SK-N-SH (cell line): ENCODE measurements around the gene LYL1. TPM values are rescaled to one million over a fixed set of nuclear protein-coding genes. Genes with fewer than 3 reads are reported as not detected.

Experiments
- CTCF ChIA-PET: fragments of 300-600, 350-600 bp; formaldehyde crosslinking; extraction: SDS; loops from one replicate; lab custom pipeline; 2021; lab: Yijun Ruan, JAX
- POLR2A ChIA-PET: fragments of 350-600 bp; sonication (Branson Sonifier 250); formaldehyde crosslinking; extraction: SDS; loops from one replicate; lab custom pipeline; 2020; ENCODE audit warnings: antibody characterized with exemption, inconsistent platforms; lab: Yijun Ruan, JAX
- DNase-seq: peaks from one replicate; pipeline ENCODE4 v3.0.0; 2012
- H2AFZ ChIP-seq: fragments of 200-600 bp; sonication (generic); 2 replicates; pipeline ENCODE4 v1.8.1; 2016; ENCODE audit warnings: antibody characterized with exemption, mild to moderate bottlenecking, low read depth
- H3F3A ChIP-seq: fragments of 200-600 bp; sonication (generic); replicated peaks from 2 replicates; pipeline ENCODE3; 2016; ENCODE audit warnings: antibody characterized with exemption, mild to moderate bottlenecking; ENCODE audit not compliant: insufficient read depth
- H3K27ac ChIP-seq, 2 experiments: fragments of 200-500 bp in 1 of 2; fragments of 200-600 bp in 1 of 2; sonication (Bioruptor generic) in 1 of 2; sonication (generic), shearing (Covaris generic) in 1 of 2; 2 replicates each; pipeline versions ENCODE4 v1.5.1 to v1.6.1; 2014 to 2016; ENCODE audit warnings: low read depth in 2 of 2, inconsistent platforms in 1 of 2, low read length in 1 of 2, mild to moderate bottlenecking in 1 of 2, mixed read lengths in 1 of 2
- H3K27me3 ChIP-seq: fragments of 200-600 bp; sonication (generic), shearing (Covaris generic); 2 replicates; pipeline ENCODE4 v1.6.1; 2016; ENCODE audit warnings: mixed run types; ENCODE audit not compliant: insufficient read depth
- H3K36me3 ChIP-seq, 2 experiments: fragments of 200-500 bp in 1 of 2; fragments of 200-600 bp in 1 of 2; sonication (Bioruptor generic) in 1 of 2; sonication (generic) in 1 of 2; replicated peaks in 1 of 2; 2 replicates each; pipeline versions ENCODE3 to v1.5.1; 2014 to 2016; ENCODE audit warnings: low read length in 1 of 2, mild to moderate bottlenecking in 1 of 2; ENCODE audit not compliant: insufficient read depth in 2 of 2, control insufficient read depth in 1 of 2
- H3K4me1 ChIP-seq, 2 experiments: fragments of 200-500 bp in 1 of 2; fragments of 200-600 bp in 1 of 2; sonication (Bioruptor generic) in 1 of 2; sonication (generic), shearing (Covaris generic) in 1 of 2; 2 replicates each; pipeline versions ENCODE4 v1.5.1 to v1.6.1; 2014 to 2016; ENCODE audit warnings: low read depth in 1 of 2, low read length in 1 of 2, mixed run types in 1 of 2; ENCODE audit not compliant: insufficient read depth in 2 of 2, control insufficient read depth in 1 of 2
- H3K4me2 ChIP-seq: fragments of 200-600 bp; sonication (generic), shearing (Covaris generic); 2 replicates; pipeline ENCODE4 v1.6.1; 2017; ENCODE audit warnings: mixed run types
- H3K4me3 ChIP-seq, 2 experiments: fragments of 200-500 bp in 1 of 2; fragments of 200-600 bp in 1 of 2; sonication (Bioruptor generic) in 1 of 2; sonication (generic), shearing (Covaris generic) in 1 of 2; 2 replicates each; pipeline versions ENCODE4 v1.5.1 to v1.8.1; 2014 to 2016; ENCODE audit warnings: low read depth in 2 of 2, inconsistent platforms in 1 of 2, low read length in 1 of 2, mild to moderate bottlenecking in 1 of 2, mixed read lengths in 1 of 2, moderate library complexity in 1 of 2
- H3K79me2 ChIP-seq: fragments of 200-600 bp; sonication (generic); 2 replicates; pipeline ENCODE4 v1.8.1; 2017; ENCODE audit warnings: mild to moderate bottlenecking; ENCODE audit not compliant: insufficient read depth
- H3K9ac ChIP-seq: fragments of 200-600 bp; sonication (generic); 2 replicates; pipeline ENCODE4 v1.6.1; 2017; ENCODE audit warnings: mixed run types
- H3K9me2 ChIP-seq: fragments of 200-600 bp; sonication (generic); 2 replicates; pipeline ENCODE4 v1.6.1; 2017; ENCODE audit warnings: mixed run types
- H3K9me3 ChIP-seq: fragments of 200-600 bp; sonication (generic); 2 replicates; pipeline ENCODE4 v1.6.1; 2017; ENCODE audit warnings: mixed run types, mild to moderate bottlenecking, moderate library complexity
- H4K20me1 ChIP-seq: fragments of 200-600 bp; sonication (generic); 2 replicates; pipeline ENCODE4 v1.6.1; 2017; ENCODE audit warnings: mild to moderate bottlenecking, mixed run types; ENCODE audit not compliant: insufficient read depth
- CHD2 ChIP-seq: fragments of 150-350 bp; IDR thresholded peaks from 2 replicates; pipeline ENCODE4 v1.6.1; 2018; ENCODE audit warnings: low read length; ENCODE audit not compliant: partially characterized antibody
- ELF1 ChIP-seq: IDR thresholded peaks from 2 replicates; pipeline ENCODE4 v1.4.0; 2012
- EZH2phosphoT487 ChIP-seq: fragments of 200-600 bp; sonication (generic); IDR thresholded peaks from 2 replicates; pipeline ENCODE4 v1.6.1; 2017; ENCODE audit warnings: low read depth, mixed run types, mild to moderate bottlenecking, antibody characterized with exemption, moderate library complexity, borderline replicate concordance
- GABPA ChIP-seq: IDR thresholded peaks from 2 replicates; pipeline ENCODE4 v1.4.0; 2012; ENCODE audit warnings: low read depth, mild to moderate bottlenecking
- GATA2 ChIP-seq: sonication (generic); formaldehyde crosslinking; IDR thresholded peaks from 2 replicates; pipeline ENCODE4 v1.5.0; 2020; ENCODE audit warnings: mild to moderate bottlenecking, missing genetic modification reagents
- MAX ChIP-seq: IDR thresholded peaks from 2 replicates; pipeline ENCODE4 v1.4.0; 2012; ENCODE audit warnings: low read depth
- NRF1 ChIP-seq: IDR thresholded peaks from 2 replicates; pipeline ENCODE4 v1.6.1; 2012; ENCODE audit warnings: low read depth, mild to moderate bottlenecking, low read length
- RAD21 ChIP-seq: IDR thresholded peaks from 2 replicates; pipeline ENCODE4 v1.6.1; 2012; ENCODE audit warnings: mild to moderate bottlenecking, low read length
- REST ChIP-seq: IDR thresholded peaks from 2 replicates; pipeline ENCODE4 v1.6.1; 2012; ENCODE audit warnings: mild to moderate bottlenecking, low read depth, low read length, moderate library complexity
- RFX5 ChIP-seq: IDR thresholded peaks from 2 replicates; pipeline ENCODE4 v1.6.1; 2012; ENCODE audit warnings: mild to moderate bottlenecking, improper control_type of control experiment, low read length
- RXRA ChIP-seq: IDR thresholded peaks from 2 replicates; pipeline ENCODE4 v1.4.0; 2012; ENCODE audit warnings: low read depth, mild to moderate bottlenecking, borderline replicate concordance
- SIN3A ChIP-seq: IDR thresholded peaks from 2 replicates; pipeline ENCODE4 v1.6.1; 2012; ENCODE audit warnings: low read depth, mild to moderate bottlenecking, low read length, moderate library complexity, borderline replicate concordance
- TCF12 ChIP-seq: IDR thresholded peaks from 2 replicates; pipeline ENCODE4 v1.4.0; 2012
- TEAD4 ChIP-seq: IDR thresholded peaks from 2 replicates; pipeline ENCODE4 v1.4.0; 2012; ENCODE audit warnings: mild to moderate bottlenecking, borderline replicate concordance; ENCODE audit not compliant: insufficient read depth
- USF2 ChIP-seq: fragments of 150-350 bp; IDR thresholded peaks from 2 replicates; pipeline ENCODE4 v1.6.1; 2017; ENCODE audit warnings: antibody characterized with exemption, low read length, low read depth, borderline replicate concordance
- WGBS: methylation state at CpG from one replicate; pipeline ENCODE4 v1.1.6; 2017; ENCODE audit warnings: low lambda C conversion rate; 5-methylcytosine and 5-hydroxymethylcytosine counted together
- polyA plus RNA-seq, 3 experiments: library from polyadenylated mRNA; depleted of rRNA; stranded (reverse); fragments of >200 nt; gene quantifications; 2 replicates each; pipeline ENCODE4 v1.2.3, GENCODE V29; 2012

LYL1 gene
- polyA plus RNA-seq, 1 of the 3 experiments (the other 2 are of a cell fraction) = 2.2 TPM

GRCh38 chr19:13129384-13129783, 26.7 kb upstream of the LYL1 start:
- H3K4me3 ChIP-seq = no peak overlapping the region
- H3K9me2 ChIP-seq = no peaks in the 10 kb centered on the region
- CTCF ChIA-PET = interaction anchor here (1.2 to 2.9 kb wide), 5 partner anchors 10 to 164 kb away, joined by 3 to 10 read pairs (median 7); partner anchors contain the start of gene NACC1
- peaks cover 0 to 15% of the 10 kb centered on the region in 2 experiments; a peak in 2 of 4 replicates for H3K4me1 ChIP-seq
- DNase-seq = no peak
- no peak for TF ChIP-seq RFX5
- TF ChIP-seq, all 33 proteins: peak for 0
- 98% methylated on average over 8 of the region's 9 CpGs for WGBS
- Histone ChIP-seq H3K9me3 (no peaks in the 10 kb centered on the region), H3K79me2 (peaks cover 95% of the 10 kb centered on the region), H2AFZ (no peak overlapping the region), H4K20me1 (peaks cover 96% of the 10 kb centered on the region), H3K27me3 (no peaks in the 10 kb centered on the region), H3K9ac (no peak overlapping the region), H3K4me2 (no peak overlapping the region), H3F3A (peaks cover 24% of the 10 kb centered on the region), H3K27ac (no peak overlapping the region), H3K36me3 (peaks cover 4 to 10% of the 10 kb centered on the region in 2 experiments)
- POLR2A ChIA-PET = no interaction called here

- no peaks in the 10 kb centered on the region for H3K9me3 ChIP-seq
- peaks cover 95% of the 10 kb centered on the region for H3K79me2 ChIP-seq
- H3F3A ChIP-seq = peaks cover 24% of the 10 kb centered on the region
- no peak overlapping the region for H3K9ac ChIP-seq
- H2AFZ ChIP-seq = no peak overlapping the region
- no peaks in the 10 kb centered on the region for H3K9me2 ChIP-seq
- no peak overlapping the region for H3K4me3 ChIP-seq
- peaks cover 4 to 11% of the 10 kb centered on the region in 2 experiments for H3K36me3 ChIP-seq
- no peak for DNase-seq
- H3K4me1 ChIP-seq = peaks cover 0 to 15% of the 10 kb centered on the region in 2 experiments; a peak in 2 of 4 replicates
- H3K27ac ChIP-seq = no peak overlapping the region
- POLR2A ChIA-PET = no interaction called here
- CTCF ChIA-PET = interaction anchor here (1.2 to 2.9 kb wide), 4 partner anchors 9 to 163 kb away, joined by 4 to 10 read pairs (median 7); partner anchors contain the start of gene NACC1
- 67% methylated on average over 1 of the region's 1 CpG for WGBS
- H3K27me3 ChIP-seq = no peaks in the 10 kb centered on the region
- H4K20me1 ChIP-seq = peaks cover 96% of the 10 kb centered on the region
- H3K4me2 ChIP-seq = no peak overlapping the region
- no peak for TF ChIP-seq RAD21
- no peak for TF ChIP-seq RFX5
- no peak for TF ChIP-seq MAX
- TF ChIP-seq USF2 = no peak
- TF ChIP-seq SIN3A = no peak
- TF ChIP-seq NRF1 = no peak
- no peak for TF ChIP-seq CHD2
- no peak for TF ChIP-seq TEAD4
Measured at GRCh38 chr19:13128583-13128982, 25.9 kb upstream of the LYL1 start.

GRCh38 chr19:13127811-13128575, 25.3 kb upstream of the LYL1 start:
- Histone ChIP-seq H3K9ac (no peak overlapping the region), H3K9me3 (no peaks in the 10 kb centered on the region), H3K79me2 (peaks cover 95% of the 10 kb centered on the region), H3F3A (peaks cover 20% of the 10 kb centered on the region), H2AFZ (no peak overlapping the region), H3K27me3 (no peaks in the 10 kb centered on the region), H4K20me1 (peaks cover 96% of the 10 kb centered on the region), H3K36me3 (peaks cover 4 to 11% of the 10 kb centered on the region in 2 experiments), H3K27ac (no peak overlapping the region), H3K4me3 (no peak overlapping the region), H3K4me1 (peaks cover 0 to 15% of the 10 kb centered on the region in 2 experiments; a peak in 2 of 4 replicates), H3K9me2 (no peaks in the 10 kb centered on the region), H3K4me2 (no peak overlapping the region)
- 100% methylated on average over 6 of the region's 6 CpGs for WGBS
- DNase-seq = no peak
- POLR2A ChIA-PET = interaction anchor here (0.6 to 1.0 kb wide), 2 partner anchors 22 to 677 kb away, joined by 3 read pairs; partner anchors contain the start of genes IER2 and STX10
- CTCF ChIA-PET = interaction anchor here (1.2 to 2.9 kb wide), 4 partner anchors 10 to 163 kb away, joined by 3 to 10 read pairs (median 7); partner anchors contain the start of gene NACC1
- TF ChIP-seq GATA2 (CRISPR knock-in tag) (no peak), ELF1 (no peak), RFX5 (no peak), EZH2phosphoT487 (no peak), SIN3A (no peak), REST (no peak), CHD2 (no peak), RXRA (no peak), TCF12 (no peak), GABPA (no peak)
